Ovary (tissue), 9 donors: ENCODE results near the gene GABRQ. TPM values are rescaled to one million over a fixed set of nuclear protein-coding genes. Genes with fewer than 3 reads are reported as not detected.
"Not testable (repeated sequence)": the region's sequence is repeated elsewhere in the genome, so short reads cannot be mapped to it uniquely, and the experiment has no call there.

ENCODE experiments used
- DNase-seq, 5 donors: peaks; one replicate each; pipeline ENCODE4 v3.0.0-alpha.2; 2019 to 2020
- H3K27ac ChIP-seq, 2 donors: fragments of 200-600 bp; one replicate each; pipeline versions ENCODE4 v1.5.1 to v1.8.0; 2019 to 2022
- H3K27me3 ChIP-seq: fragments of 200-600 bp; one replicate; pipeline ENCODE4 v1.8.0; 2022
- H3K36me3 ChIP-seq: fragments of 200-600 bp; sonication (generic); one replicate; pipeline ENCODE4 v1.5.1; 2019
- H3K4me1 ChIP-seq: one replicate; pipeline ENCODE4 v1.8.1; 2013; ENCODE audit warnings: mild to moderate bottlenecking, moderate library complexity; ENCODE audit not compliant: insufficient read depth
- H3K4me3 ChIP-seq: fragments of 200-600 bp; sonication (generic); one replicate; pipeline ENCODE4 v1.5.1; 2017
- H3K9me3 ChIP-seq, 2 donors: fragments of 200-600 bp in 1 of 2; sonication (generic) in 1 of 2; one replicate each; pipeline versions ENCODE4 v1.5.1 to v1.8.1; 2013 to 2019; ENCODE audit warnings: mild to moderate bottlenecking in 1 of 2, moderate library complexity in 1 of 2
- EP300 ChIP-seq: sonication (generic); formaldehyde crosslinking; IDR thresholded peaks from one replicate; pipeline ENCODE4 v1.6.1; 2017; ENCODE audit warnings: antibody characterized with exemption
- POLR2A ChIP-seq: fragments of 450-650 bp; IDR thresholded peaks from one replicate; pipeline ENCODE4 v1.6.1; 2017; ENCODE audit warnings: antibody characterized with exemption, mild to moderate bottlenecking, moderate library complexity
- WGBS, 3 donors: extraction: QIAGEN DNeasy Blood & Tissue Kit in 1 of 3; methylation state at CpG; one replicate each; pipeline versions ENCODE4 v1.1.5 to v1.1.7; 2013 to 2017; 5-methylcytosine and 5-hydroxymethylcytosine counted together
- intact Hi-C, 4 donors: fragments of 100-400 bp; cut with DNase I; formaldehyde crosslinking; loops; one replicate each; pipeline versions ENCODE4 v1.11.0 to v1.15.1; 2022 to 2023
- polyA plus RNA-seq, 2 donors: library from polyadenylated mRNA; stranded (reverse); fragments of 200-250 nt in 1 of 2; fragments of 350-450 nt in 1 of 2; fragmentation: Illumina TruSeq in 1 of 2; extraction: RNeasy Lipid Tissue Mini Kit (QIAGEN cat#74804) in 1 of 2; gene quantifications; one replicate each; pipeline ENCODE4 v1.2.3, GENCODE V29; 2013 to 2014
- total RNA-seq, 7 donors: library from RNA; depleted of rRNA in 2 of 7; stranded (reverse); fragments of >200 nt in 2 of 7; fragmentation: NEBNext Ultra II Directional in 3 of 7; extraction: Animal tissue kit (Norgen Biotek cat#: 25700) in 3 of 7; gene quantifications; one replicate each; pipeline versions ENCODE4 v1.1.0 to v1.2.4, GENCODE V29; 2016 to 2023
- TF ChIP-seq, protein P1 (sequence below), 3 donors: fragments of 450-650 bp in 2 of 3; fragments of 200-600 bp in 1 of 3; IDR thresholded peaks; one replicate each; pipeline versions ENCODE4 v1.5.1 to v1.8.0; 2016 to 2022; ENCODE audit warnings: antibody characterized with exemption in 3 of 3, mild to moderate bottlenecking in 1 of 3
- donor health status: DM: no; HTN: no; CAD: no; lungs with moderate emphysema.
- donor health status: DM: no; HTN: no; CAD: no.
- donor health status: Bipolar disorder and iron deficiency.
- donor health status: DM: yes; HTN: yes; CAD: no.
- donor health status: DM: no; HTN: no; CAD: no.
- donor health status: DM: yes; HTN: yes; CAD: no.

GABRQ gene
- total and polyA plus RNA-seq, 9 donors = 0.03 to 0.23 (median 0.12) TPM; not detected in 4

DNA sequence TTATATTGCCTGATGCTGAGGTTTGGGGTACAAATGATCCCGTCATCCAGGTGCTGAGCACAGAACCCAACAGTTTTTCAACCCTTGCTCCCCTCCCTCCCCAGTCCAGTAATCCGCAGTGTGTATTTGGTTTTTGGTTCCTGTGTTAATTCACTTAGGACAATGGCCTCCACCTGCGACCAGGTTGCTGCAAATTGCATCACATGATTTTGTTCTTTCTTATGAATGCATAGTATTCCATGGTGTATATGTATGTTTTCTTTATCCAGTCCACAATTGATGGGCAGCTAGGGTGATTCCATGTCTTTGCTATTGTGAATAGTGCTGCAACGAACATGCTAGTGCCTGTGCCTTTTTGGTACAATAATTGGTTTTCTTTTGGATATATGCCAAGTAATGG lies 25.4 kb downstream of the GABRQ start:
- no peak overlapping the region for H3K27ac ChIP-seq
- no peak for DNase-seq
- TF ChIP-seq POLR2A = no peak
- TF ChIP-seq EP300 = no peak
- TF ChIP-seq, protein P1, sequence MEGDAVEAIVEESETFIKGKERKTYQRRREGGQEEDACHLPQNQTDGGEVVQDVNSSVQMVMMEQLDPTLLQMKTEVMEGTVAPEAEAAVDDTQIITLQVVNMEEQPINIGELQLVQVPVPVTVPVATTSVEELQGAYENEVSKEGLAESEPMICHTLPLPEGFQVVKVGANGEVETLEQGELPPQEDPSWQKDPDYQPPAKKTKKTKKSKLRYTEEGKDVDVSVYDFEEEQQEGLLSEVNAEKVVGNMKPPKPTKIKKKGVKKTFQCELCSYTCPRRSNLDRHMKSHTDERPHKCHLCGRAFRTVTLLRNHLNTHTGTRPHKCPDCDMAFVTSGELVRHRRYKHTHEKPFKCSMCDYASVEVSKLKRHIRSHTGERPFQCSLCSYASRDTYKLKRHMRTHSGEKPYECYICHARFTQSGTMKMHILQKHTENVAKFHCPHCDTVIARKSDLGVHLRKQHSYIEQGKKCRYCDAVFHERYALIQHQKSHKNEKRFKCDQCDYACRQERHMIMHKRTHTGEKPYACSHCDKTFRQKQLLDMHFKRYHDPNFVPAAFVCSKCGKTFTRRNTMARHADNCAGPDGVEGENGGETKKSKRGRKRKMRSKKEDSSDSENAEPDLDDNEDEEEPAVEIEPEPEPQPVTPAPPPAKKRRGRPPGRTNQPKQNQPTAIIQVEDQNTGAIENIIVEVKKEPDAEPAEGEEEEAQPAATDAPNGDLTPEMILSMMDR (IDR thresholded peaks at IDR 0.05) = no peak
- intact Hi-C loops = no loop called here
- WGBS, 3 donors = 35 to 43% (median 41%) methylated on average over 4 of the region's 4 CpGs
- H3K4me1 ChIP-seq = no peaks in the 10 kb centered on the region
- no peaks in the 10 kb centered on the region for H3K36me3 ChIP-seq
- H3K9me3 ChIP-seq = no peaks in the 10 kb centered on the region
- no peak overlapping the region for H3K4me3 ChIP-seq
- no peaks in the 10 kb centered on the region for H3K27me3 ChIP-seq

DNA sequence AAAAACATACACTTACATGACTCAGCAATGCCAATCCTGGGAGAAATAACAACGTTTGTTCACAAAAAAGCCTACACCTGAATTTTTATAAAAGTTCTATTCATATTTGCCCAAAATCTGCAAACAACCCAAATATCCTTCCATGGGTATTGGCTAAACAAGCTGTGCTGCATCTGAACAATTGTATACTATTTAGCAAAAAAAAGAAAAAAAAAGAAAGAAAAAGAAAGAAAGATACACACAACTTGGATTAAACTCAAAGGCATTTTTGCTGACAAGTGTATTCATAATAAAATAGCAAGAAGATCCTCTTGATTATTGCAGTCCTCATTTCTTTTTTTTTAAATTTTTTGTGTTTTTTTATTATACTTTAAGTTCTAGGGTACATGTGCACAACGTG lies 36.4 kb downstream of the GABRQ start:
- TF ChIP-seq POLR2A (no peak), EP300 (no peak)
- TF ChIP-seq, protein P1 (IDR thresholded peaks at IDR 0.05) = no peak
- intact Hi-C loops = no loop called here
- 70 to 77% (median 75%) methylated on average over 2 of the region's 2 CpGs for WGBS, 3 donors
- H3K27ac ChIP-seq = no peak overlapping the region
- H3K4me3 ChIP-seq = no peak overlapping the region
- H3K36me3 ChIP-seq = no peaks in the 10 kb centered on the region
- no peaks in the 10 kb centered on the region for H3K27me3 ChIP-seq
- no peaks in the 10 kb centered on the region for H3K9me3 ChIP-seq
- no peaks in the 10 kb centered on the region for H3K4me1 ChIP-seq
- no peak for DNase-seq

DNA sequence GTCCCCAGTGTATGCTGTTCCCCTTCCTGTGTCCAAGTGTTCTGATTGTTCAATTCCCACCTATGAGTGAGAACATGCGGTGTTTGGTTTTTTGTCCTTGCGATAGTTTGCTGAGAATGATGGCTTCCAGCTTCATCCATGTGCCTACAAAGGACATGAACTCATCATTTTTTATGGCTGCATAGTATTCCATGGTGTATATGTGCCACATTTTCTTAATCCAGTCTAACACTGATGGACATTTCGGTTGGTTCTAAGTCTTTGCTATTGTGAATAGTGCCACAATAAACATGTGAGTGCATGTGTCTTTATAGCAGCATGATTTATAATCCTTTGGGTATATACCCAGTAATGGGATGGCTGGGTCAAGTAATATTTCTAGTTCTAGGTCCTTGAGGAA lies 37.0 kb downstream of the GABRQ start:
- H3K9me3 ChIP-seq, H3K36me3 ChIP-seq, intact Hi-C loops, DNase-seq, H3K4me1 ChIP-seq, H3K4me3 ChIP-seq, H3K27ac ChIP-seq, H3K27me3 ChIP-seq: not testable (repeated sequence)
- 75 to 85% (median 78%) methylated on average over 3 of the region's 3 CpGs for WGBS, 3 donors

DNA sequence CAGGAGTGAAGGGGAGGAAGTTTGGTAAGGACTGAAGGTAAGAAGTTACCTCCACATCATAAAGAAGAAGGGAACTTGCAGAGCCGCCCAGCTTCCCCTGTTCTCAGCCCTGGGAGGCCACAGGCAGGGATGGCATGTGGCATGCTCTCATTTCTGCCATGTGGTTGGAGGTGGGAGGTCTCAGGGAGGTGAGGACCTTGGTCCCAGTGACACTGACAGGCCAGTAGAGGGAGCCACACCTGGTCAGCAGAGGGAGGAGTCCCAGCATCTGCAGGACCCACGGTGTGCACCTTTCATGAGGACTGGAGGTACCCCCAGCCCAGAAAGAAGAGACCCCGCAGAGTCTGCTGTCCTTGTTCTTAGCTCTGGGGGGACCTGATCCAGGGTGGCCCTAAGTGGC lies 43.3 kb downstream of the GABRQ start:
- no CpG with 5 or more reads among the region's 3 CpGs for WGBS, 3 donors
- H3K36me3 ChIP-seq, H3K4me3 ChIP-seq, H3K4me1 ChIP-seq, DNase-seq, H3K27me3 ChIP-seq, H3K27ac ChIP-seq, intact Hi-C loops, H3K9me3 ChIP-seq: not testable (repeated sequence)

DNA sequence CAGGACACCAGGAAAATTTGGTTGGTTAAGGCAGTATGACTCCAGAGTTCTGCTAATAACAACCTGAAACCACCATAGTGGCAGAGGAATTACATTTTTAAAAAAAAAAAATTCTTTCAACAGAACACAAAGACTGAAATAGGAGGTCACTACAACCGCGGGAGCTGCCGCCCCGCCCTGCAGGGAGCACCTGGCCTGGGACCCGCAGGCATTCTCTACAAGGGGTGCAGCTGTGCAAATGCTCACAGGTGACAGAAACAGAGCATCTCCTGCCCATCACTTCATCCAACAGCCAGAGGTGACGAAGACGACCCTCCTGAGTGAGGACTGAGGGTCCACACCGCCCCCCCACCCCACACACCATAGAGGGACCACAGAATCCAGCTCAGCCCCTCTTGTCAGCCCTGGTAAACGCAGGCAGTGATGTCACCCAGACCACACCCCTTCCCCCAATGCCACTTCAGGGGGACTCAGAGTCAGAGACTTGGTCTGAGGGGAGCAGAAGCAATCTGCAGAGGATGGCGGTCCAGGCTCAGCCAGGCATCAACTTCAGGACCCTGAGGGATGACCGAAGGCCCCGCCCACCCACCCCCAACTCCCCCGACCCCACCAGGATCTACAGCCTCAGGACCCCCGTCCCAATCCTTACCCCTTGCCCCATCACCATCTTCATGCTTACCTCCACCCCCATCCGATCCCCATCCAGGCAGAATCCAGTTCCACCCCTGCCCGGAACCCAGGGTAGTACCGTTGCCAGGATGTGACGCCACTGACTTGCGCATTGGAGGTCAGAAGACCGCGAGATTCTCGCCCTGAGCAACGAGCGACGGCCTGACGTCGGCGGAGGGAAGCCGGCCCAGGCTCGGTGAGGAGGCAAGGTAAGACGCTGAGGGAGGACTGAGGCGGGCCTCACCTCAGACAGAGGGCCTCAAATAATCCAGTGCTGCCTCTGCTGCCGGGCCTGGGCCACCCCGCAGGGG lies 60.5 kb downstream of the GABRQ start, which contains the start of gene MAGEA3:
TSS of gene MAGEA3 (plus strand) at position 843 of the 980 bp plus-strand sequence. CDS start 2,039 bp downstream, outside the sequence.
- H3K4me3 ChIP-seq, H3K9me3 ChIP-seq, H3K36me3 ChIP-seq, H3K27ac ChIP-seq, H3K27me3 ChIP-seq, intact Hi-C loops, DNase-seq, H3K4me1 ChIP-seq: not testable (repeated sequence)
- 71 to 78% methylated on average over 6 to 7 of the region's 34 CpGs; no CpG with 5 or more reads in 1 of the 3 donors for WGBS, 3 donors

DNA sequence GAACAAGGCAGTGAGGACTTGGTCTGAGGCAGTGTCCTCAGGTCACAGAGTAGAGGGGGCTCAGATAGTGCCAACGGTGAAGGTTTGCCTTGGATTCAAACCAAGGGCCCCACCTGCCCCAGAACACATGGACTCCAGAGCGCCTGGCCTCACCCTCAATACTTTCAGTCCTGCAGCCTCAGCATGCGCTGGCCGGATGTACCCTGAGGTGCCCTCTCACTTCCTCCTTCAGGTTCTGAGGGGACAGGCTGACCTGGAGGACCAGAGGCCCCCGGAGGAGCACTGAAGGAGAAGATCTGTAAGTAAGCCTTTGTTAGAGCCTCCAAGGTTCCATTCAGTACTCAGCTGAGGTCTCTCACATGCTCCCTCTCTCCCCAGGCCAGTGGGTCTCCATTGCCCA lies 62.7 kb downstream of the GABRQ start:
- H3K4me3 ChIP-seq, H3K36me3 ChIP-seq, H3K27me3 ChIP-seq, intact Hi-C loops, H3K27ac ChIP-seq, H3K9me3 ChIP-seq, H3K4me1 ChIP-seq: not testable (repeated sequence)
- peak in 1 of 5 donors; percentile 3 for DNase-seq
- WGBS, 3 donors = 86 to 100% (median 87%) methylated on average over 3 to 4 of the region's 5 CpGs

DNA sequence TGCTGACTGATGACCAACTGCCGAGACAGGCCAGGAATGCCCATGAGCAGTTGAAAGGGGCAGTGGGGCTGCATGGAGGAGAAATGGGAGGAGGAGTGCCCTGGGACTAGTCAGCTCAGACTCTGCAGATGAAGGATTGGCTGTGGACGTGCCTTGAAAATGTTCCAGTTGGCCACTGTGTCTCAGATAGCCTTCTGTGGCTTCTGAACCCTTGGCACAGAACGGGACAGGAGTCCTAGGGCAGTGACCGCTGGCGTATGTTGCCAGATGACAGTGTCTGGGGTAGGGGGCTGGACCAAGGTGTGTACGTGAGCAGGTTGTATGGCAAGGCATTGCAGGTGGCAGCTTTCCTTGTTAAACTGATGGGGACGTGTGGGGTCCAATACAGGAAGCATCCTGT lies 68.8 kb downstream of the GABRQ start:
- H3K4me1 ChIP-seq, H3K27ac ChIP-seq, intact Hi-C loops, DNase-seq, H3K4me3 ChIP-seq, H3K27me3 ChIP-seq, H3K9me3 ChIP-seq, H3K36me3 ChIP-seq: not testable (repeated sequence)
- whole genome bisulfite sequencing, 3 donors = 66 to 83% (median 78%) methylated on average over 4 to 5 of the region's 7 CpGs
